H1 (cell line): ENCODE measurements around the gene UHRF1. TPM values are rescaled to one million over a fixed set of nuclear protein-coding genes. Genes with fewer than 3 reads are reported as not detected.

Experiments
- CTCF ChIA-PET: fragments of 300-600 bp; sonication (Branson Sonifier 250); formaldehyde crosslinking; loops from one replicate; lab custom pipeline; 2021; ENCODE audit not compliant: partially characterized antibody; lab: Charles Lee
- POLR2A ChIA-PET: fragments of 300-600 bp; sonication (Branson Sonifier 250); formaldehyde crosslinking; loops from one replicate; lab custom pipeline; 2021; ENCODE audit warnings: inconsistent platforms; ENCODE audit not compliant: partially characterized antibody; lab: Charles Lee
- DNase-seq, 2 experiments: peaks; one replicate each; pipeline versions ENCODE4 v3.0.0 to v3.0.0-alpha.2; 2010 to 2022; ENCODE audit warnings: low spot score in 2 of 2, low read depth in 1 of 2, mixed read lengths in 1 of 2
- FAIRE-seq: peaks from 2 replicates; lab custom pipeline; 2011; peaks lifted over from hg19 to GRCh38; lab: Jason Lieb, UNC
- H2AFZ ChIP-seq: 2 replicates; pipeline ENCODE4 v1.8.1; 2012; ENCODE audit warnings: low read length, inconsistent platforms
- H2AK5ac ChIP-seq: 2 replicates; pipeline ENCODE4 v1.6.1; 2013; ENCODE audit warnings: low read depth, low read length
- H2BK120ac ChIP-seq: replicated peaks from 2 replicates; pipeline ENCODE3; 2013; ENCODE audit warnings: low read depth, low read length, inconsistent platforms
- H2BK12ac ChIP-seq: 2 replicates; pipeline ENCODE4 v1.6.1; 2013; ENCODE audit warnings: low read depth, low read length
- H2BK15ac ChIP-seq: 2 replicates; pipeline ENCODE4 v1.6.1; 2013; ENCODE audit warnings: low read length
- H2BK20ac ChIP-seq: 2 replicates; pipeline ENCODE4 v1.6.1; 2013; ENCODE audit warnings: low read length
- H2BK5ac ChIP-seq: 2 replicates; pipeline ENCODE4 v1.6.1; 2013; ENCODE audit warnings: low read depth, low read length
- H3K14ac ChIP-seq: 2 replicates; pipeline ENCODE4 v1.6.1; 2013; ENCODE audit warnings: inconsistent platforms; ENCODE audit not compliant: insufficient read length
- H3K18ac ChIP-seq: 2 replicates; pipeline ENCODE4 v1.6.1; 2013; ENCODE audit warnings: low read length; ENCODE audit errors: extremely low read depth
- H3K23ac ChIP-seq: 2 replicates; pipeline ENCODE4 v1.6.1; 2013; ENCODE audit warnings: inconsistent platforms; ENCODE audit not compliant: insufficient read length
- H3K23me2 ChIP-seq: 2 replicates; pipeline ENCODE4 v1.6.1; 2013; ENCODE audit warnings: low read depth, low read length
- H3K27ac ChIP-seq: 2 replicates; pipeline ENCODE4 v1.6.1; 2011; ENCODE audit warnings: low read depth, low read length, inconsistent platforms
- H3K27me3 ChIP-seq, 4 experiments: replicated peaks in 1 of 4; 1 replicate in 1 of 4; 2 replicates in 3 of 4; pipeline versions ENCODE4 v1.6.1 to v1.8.1; 2011 to 2013; ENCODE audit warnings: low read length in 3 of 4, mild to moderate bottlenecking in 3 of 4, inconsistent platforms in 2 of 4, mixed read lengths in 2 of 4, moderate library complexity in 1 of 4; ENCODE audit not compliant: control insufficient read depth in 3 of 4, insufficient read depth in 3 of 4; ENCODE audit errors: extremely low read depth in 1 of 4
- H3K36me3 ChIP-seq, 4 experiments: 2 replicates each; pipeline versions ENCODE4 v1.6.1 to v1.8.1; 2011 to 2013; ENCODE audit warnings: mild to moderate bottlenecking in 4 of 4, low read length in 3 of 4, moderate library complexity in 2 of 4, control low read depth in 1 of 4, inconsistent platforms in 1 of 4; ENCODE audit not compliant: insufficient read depth in 4 of 4, control insufficient read depth in 2 of 4
- H3K4ac ChIP-seq: replicated peaks from 2 replicates; pipeline ENCODE3; 2013; ENCODE audit warnings: low read length, low read depth, mixed read lengths, inconsistent platforms; ENCODE audit not compliant: insufficient read length
- H3K4me1 ChIP-seq, 4 experiments: replicated peaks in 1 of 4; 1 replicate in 1 of 4; 2 replicates in 3 of 4; pipeline versions ENCODE4 v1.6.1 to v1.8.1; 2011 to 2013; ENCODE audit warnings: low read length in 3 of 4, inconsistent platforms in 2 of 4, mixed read lengths in 1 of 4; ENCODE audit not compliant: insufficient read depth in 4 of 4, control insufficient read depth in 3 of 4
- H3K4me2 ChIP-seq, 2 experiments: 2 replicates each; pipeline versions ENCODE4 v1.6.1 to v1.8.1; 2011 to 2013; ENCODE audit warnings: low read depth in 2 of 2, low read length in 2 of 2, control low read depth in 1 of 2, inconsistent platforms in 1 of 2, mild to moderate bottlenecking in 1 of 2; ENCODE audit not compliant: insufficient read depth in 1 of 2
- H3K4me3 ChIP-seq, 4 experiments: fragments of 200-600, 300-600 bp in 1 of 4; sonication (generic), shearing (Covaris generic), sonication (Bioruptor Twin) in 1 of 4; 2 replicates each; pipeline versions ENCODE4 v1.5.1 to v1.8.1; 2011 to 2016; ENCODE audit warnings: low read length in 4 of 4, low read depth in 3 of 4, control low read depth in 2 of 4, inconsistent platforms in 2 of 4, mild to moderate bottlenecking in 2 of 4, mixed read lengths in 1 of 4, moderate library complexity in 1 of 4; ENCODE audit not compliant: insufficient read depth in 2 of 4; ENCODE audit errors: extremely low read depth in 1 of 4
- H3K56ac ChIP-seq: replicated peaks from 2 replicates; pipeline ENCODE3; 2013; ENCODE audit warnings: low read depth, mild to moderate bottlenecking, mixed read lengths, low read length, inconsistent platforms; ENCODE audit not compliant: insufficient read length
- H3K79me1 ChIP-seq: 2 replicates; pipeline ENCODE4 v1.6.1; 2013; ENCODE audit warnings: low read depth, low read length, control low read depth
- H3K79me2 ChIP-seq, 2 experiments: 2 replicates each; pipeline versions ENCODE4 v1.6.1 to v1.8.1; 2012 to 2013; ENCODE audit warnings: low read length in 2 of 2, mild to moderate bottlenecking in 2 of 2, inconsistent platforms in 1 of 2; ENCODE audit not compliant: insufficient read depth in 2 of 2, control insufficient read depth in 1 of 2
- H3K9ac ChIP-seq, 4 experiments: replicated peaks in 1 of 4; 1 replicate in 1 of 4; 2 replicates in 3 of 4; pipeline versions ENCODE4 v1.6.1 to v1.8.1; 2011 to 2013; ENCODE audit warnings: low read depth in 3 of 4, low read length in 3 of 4, control low read depth in 2 of 4, mild to moderate bottlenecking in 2 of 4, moderate library complexity in 2 of 4, inconsistent platforms in 1 of 4; ENCODE audit errors: extremely low read depth in 1 of 4
- H3K9me3 ChIP-seq, 2 experiments: 2 replicates each; pipeline versions ENCODE4 v1.6.1 to v1.8.1; 2012 to 2013; ENCODE audit warnings: mild to moderate bottlenecking in 2 of 2, moderate library complexity in 2 of 2, control low read depth in 1 of 2, inconsistent platforms in 1 of 2, low read depth in 1 of 2, low read length in 1 of 2, mixed read lengths in 1 of 2; ENCODE audit not compliant: insufficient read depth in 2 of 2
- H4K20me1 ChIP-seq, 2 experiments: replicated peaks in 1 of 2; 2 replicates each; pipeline versions ENCODE3 to v1.8.1; 2011 to 2013; ENCODE audit warnings: inconsistent platforms in 2 of 2, low read length in 2 of 2, mild to moderate bottlenecking in 1 of 2; ENCODE audit not compliant: insufficient read depth in 2 of 2, control insufficient read depth in 1 of 2
- H4K5ac ChIP-seq: 2 replicates; pipeline ENCODE4 v1.6.1; 2013; ENCODE audit warnings: low read length, low read depth, mixed read lengths, inconsistent platforms; ENCODE audit not compliant: insufficient read length
- H4K8ac ChIP-seq: 2 replicates; pipeline ENCODE4 v1.8.0; 2013; ENCODE audit warnings: mild to moderate bottlenecking, moderate library complexity, low read length, inconsistent platforms; ENCODE audit not compliant: insufficient read depth; ENCODE audit errors: extremely low read depth
- H4K91ac ChIP-seq: replicated peaks from 2 replicates; pipeline ENCODE3; 2013; ENCODE audit warnings: low read length, mixed read lengths, inconsistent platforms; ENCODE audit not compliant: insufficient read length
- CTBP2 ChIP-seq: IDR thresholded peaks from 2 replicates; pipeline ENCODE4 v1.7.0; 2011; ENCODE audit warnings: borderline replicate concordance, mild to moderate bottlenecking, moderate library complexity, mixed read lengths, low read length; ENCODE audit not compliant: insufficient read depth, insufficient read length
- KDM4A ChIP-seq: IDR thresholded peaks from one replicate; pipeline ENCODE4 v1.7.1; 2012; ENCODE audit warnings: low read depth, mild to moderate bottlenecking, moderate library complexity, low read length, inconsistent platforms; ENCODE audit not compliant: severe bottlenecking
- NANOG ChIP-seq: IDR thresholded peaks from 2 replicates; pipeline ENCODE4 v1.6.1; 2011; ENCODE audit warnings: low read length, low read depth, mild to moderate bottlenecking, inconsistent platforms; ENCODE audit not compliant: insufficient read depth, poor library complexity, severe bottlenecking
- POLR2A ChIP-seq, 2 experiments: IDR thresholded peaks; 1 replicate in 1 of 2; 2 replicates in 1 of 2; pipeline ENCODE4 v1.6.1; 2011; ENCODE audit warnings: low read depth in 2 of 2, low read length in 2 of 2, mild to moderate bottlenecking in 2 of 2; ENCODE audit errors: control extremely low read depth in 1 of 2
- RAD21 ChIP-seq, 2 experiments: IDR thresholded peaks in 1 of 2; conservative IDR thresholded peaks in 1 of 2; 2 replicates each; pipeline ENCODE4 v1.6.1; 2011; ENCODE audit warnings: low read depth in 2 of 2, low read length in 2 of 2, improper control_type of control experiment in 1 of 2, inconsistent platforms in 1 of 2, mild to moderate bottlenecking in 1 of 2, moderate library complexity in 1 of 2
- SUZ12 ChIP-seq: fragments of 200-600 bp; sonication (generic); IDR thresholded peaks from 2 replicates; pipeline ENCODE4 v1.6.1; 2012; ENCODE audit warnings: mild to moderate bottlenecking, inconsistent platforms, low read length, moderate library complexity, mixed read lengths
- WGBS, 2 experiments: shearing (Covaris generic) in 1 of 2; methylation state at CpG; one replicate each; pipeline versions ENCODE4 v1.1.6 to v1.1.7; 2013 to 2015; ENCODE audit warnings: low lambda C conversion rate in 2 of 2, mixed read lengths in 2 of 2, inconsistent platforms in 1 of 2, low coverage in 1 of 2, missing lambda C conversion rate in 1 of 2; ENCODE audit not compliant: insufficient replicate concordance in 2 of 2, insufficient coverage in 1 of 2, insufficient read length in 1 of 2; ENCODE audit errors: extremely low coverage in 1 of 2, missing lambda C conversion rate in 1 of 2; 5-methylcytosine and 5-hydroxymethylcytosine counted together
- polyA plus RNA-seq, 7 experiments: library from polyadenylated mRNA; depleted of rRNA in 3 of 7; stranded (reverse) in 5 of 7; unstranded in 2 of 7; fragments of >200 nt in 5 of 7; fragments of 200-250 nt in 2 of 7; gene quantifications; 1 replicate in 5 of 7; 2 replicates in 1 of 7; 4 replicates in 1 of 7; pipeline versions ENCODE4 v1.2.1 to v1.2.3, GENCODE V29; 2011 to 2013; ENCODE audit warnings: missing spikeins in 2 of 7, mixed read lengths in 2 of 7
- total RNA-seq: library from RNA; stranded (reverse); fragmentation: NEBNext Ultra II Directional; extraction: Animal tissue kit (Norgen Biotek cat#: 25700); gene quantifications from 2 replicates; pipeline ENCODE4 v1.2.1, GENCODE V29; 2021

The UHRF1 gene
- total and polyA plus RNA-seq, 2 of the 8 experiments (the other 6 are each of a cell fraction or from before 2014, with no cell fraction given): 14.7 to 65.8 TPM

GRCh38 chr19:4987256-4987655 is 78.0 kb downstream of the UHRF1 start:
- POLR2A ChIA-PET: interaction anchor here (0.9 to 2.5 kb wide), 3 partner anchors 13 to 48 kb away, joined by 3 to 6 read pairs (median 6); no protein-coding TSS in a partner anchor
- no peaks in the 10 kb centered on the region for H3K23me2 ChIP-seq
- H3K4me3 ChIP-seq: no peak overlapping the region
- no peak overlapping the region for H3K14ac ChIP-seq
- FAIRE-seq (no peak), DNase-seq (no peak)
- H3K4me2 ChIP-seq: no peak overlapping the region
- TF ChIP-seq NANOG (no peak), POLR2A (IDR thresholded peaks at IDR 0.05; ENCODE audit: control extremely low read depth in 1 of 2, low read depth in 2 of 2, low read length in 2 of 2) (no peak), RAD21 (IDR thresholded peaks at IDR 0.05 in 1 of 2, conservative IDR thresholded peaks at IDR 0.05 in 1 of 2; ENCODE audit: low read depth in 2 of 2, low read length in 2 of 2) (no peak), SUZ12 (no peak), KDM4A (no peak), CTBP2 (no peak)
- no peak overlapping the region for H2BK20ac ChIP-seq
- CTCF ChIA-PET: interaction anchor here (1.5 to 4.6 kb wide), 6 partner anchors 8 to 44 kb away, joined by 4 to 32 read pairs (median 7); no protein-coding TSS in a partner anchor
- no peak overlapping the region for H3K18ac ChIP-seq
- peaks cover 19 to 26% of the 10 kb centered on the region in 2 experiments for H4K20me1 ChIP-seq
- H2AK5ac ChIP-seq: no peak overlapping the region
- no peaks in the 10 kb centered on the region for H3K27me3 ChIP-seq
- H3K23ac ChIP-seq: no peak overlapping the region
- no peak overlapping the region for H4K8ac ChIP-seq
- no peak overlapping the region for H2BK5ac ChIP-seq
- WGBS, 2 experiments: 93% methylated on average over 11 of the region's 11 CpGs; no CpG with 5 or more reads in 1 of the 2 experiments
- no peak overlapping the region for H4K91ac ChIP-seq
- no peak overlapping the region; a peak in 1 of 7 replicates for H3K9ac ChIP-seq
- peaks cover 0 to 7% (median 3%) of the 10 kb centered on the region in 4 experiments; a peak in 4 of 7 replicates for H3K4me1 ChIP-seq
- H2BK120ac ChIP-seq: no peak overlapping the region
- no peaks in the 10 kb centered on the region for H3K36me3 ChIP-seq
- no peaks in the 10 kb centered on the region for H3K9me3 ChIP-seq
- H4K5ac ChIP-seq: no peak overlapping the region
- H2AFZ ChIP-seq: no peak overlapping the region
- peaks cover 0 to 74% of the 10 kb centered on the region in 2 experiments; a peak in 2 of 4 replicates for H3K79me2 ChIP-seq
- H3K27ac ChIP-seq: no peak overlapping the region
- no peak overlapping the region for H3K56ac ChIP-seq
- H3K79me1 ChIP-seq: peaks cover 11% of the 10 kb centered on the region
- H3K4ac ChIP-seq: no peak overlapping the region
- H2BK15ac ChIP-seq: no peak overlapping the region
- H2BK12ac ChIP-seq: no peak overlapping the region
